HEK293T (cell line): ENCODE measurements around the gene OTOA.

ENCODE experiments used
- ARNT ChIP-seq: fragments of 450-650 bp; IDR thresholded peaks from 2 replicates; pipeline ENCODE4 v1.6.1; 2017; ENCODE audit warnings: mild to moderate bottlenecking
- BHLHE40 ChIP-seq: fragments of 450-650 bp; IDR thresholded peaks from 2 replicates; pipeline ENCODE4 v1.6.1; 2016; ENCODE audit warnings: mild to moderate bottlenecking, moderate library complexity, borderline replicate concordance
- CTBP1 ChIP-seq: fragments of 450-650 bp; IDR thresholded peaks from 2 replicates; pipeline ENCODE4 v1.6.1; 2016; ENCODE audit warnings: borderline replicate concordance
- ELF4 ChIP-seq: fragments of 450-650 bp; IDR thresholded peaks from 2 replicates; pipeline ENCODE4 v1.6.1; 2017; ENCODE audit warnings: antibody characterized with exemption
- FOXM1 ChIP-seq: fragments of 450-650 bp; IDR thresholded peaks from 2 replicates; pipeline ENCODE4 v1.6.1; 2017; ENCODE audit warnings: mild to moderate bottlenecking, borderline replicate concordance
- HDGF ChIP-seq: fragments of 450-650 bp; IDR thresholded peaks from 2 replicates; pipeline ENCODE4 v1.6.1; 2017; ENCODE audit warnings: antibody characterized with exemption, borderline replicate concordance
- LEF1 ChIP-seq: fragments of 450-650 bp; IDR thresholded peaks from 2 replicates; pipeline ENCODE4 v1.6.1; 2017; ENCODE audit warnings: mild to moderate bottlenecking, borderline replicate concordance
- NFRKB ChIP-seq: fragments of 450-650 bp; IDR thresholded peaks from 2 replicates; pipeline ENCODE4 v1.6.1; 2016; ENCODE audit warnings: mild to moderate bottlenecking, moderate library complexity
- SP1 ChIP-seq: fragments of 450-650 bp; IDR thresholded peaks from 2 replicates; pipeline ENCODE4 v1.6.1; 2017
- SUZ12 ChIP-seq: fragments of 450-650 bp; IDR thresholded peaks from 2 replicates; pipeline ENCODE4 v1.6.1; 2016; ENCODE audit warnings: mild to moderate bottlenecking
- TARDBP ChIP-seq: fragments of 450-650 bp; IDR thresholded peaks from 2 replicates; pipeline ENCODE4 v1.6.1; 2016
- ZNF384 ChIP-seq: fragments of 450-650 bp; IDR thresholded peaks from 2 replicates; pipeline ENCODE4 v1.6.1; 2016

DNA sequence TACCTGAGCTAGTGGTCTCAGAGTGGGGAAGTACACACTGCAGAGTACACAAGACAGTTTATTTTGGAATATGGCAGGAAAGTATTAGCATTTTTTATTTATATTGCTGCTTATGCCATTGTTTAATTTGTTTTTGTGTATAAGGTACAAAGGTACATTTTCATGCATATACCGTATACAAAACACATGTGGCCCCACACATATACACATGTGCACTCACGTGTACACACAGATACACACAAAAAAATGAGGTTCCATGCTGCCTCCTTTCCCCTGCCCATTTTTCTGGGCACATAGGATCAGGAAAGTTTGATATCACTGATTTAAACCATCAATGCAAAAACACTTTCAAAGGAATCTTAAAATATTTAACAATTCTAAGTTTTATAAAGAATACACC lies 24.3 kb upstream of the OTOA start:
- TF ChIP-seq LEF1 (no peak), ARNT (no peak), NFRKB (no peak), BHLHE40 (no peak), SP1 (no peak), TARDBP (no peak), ZNF384 (no peak), SUZ12 (no peak), ELF4 (no peak), HDGF (no peak), CTBP1 (no peak), FOXM1 (no peak)
